GM06990 (cell line): ENCODE measurements around the gene HHEX.

Experiments
- DNase-seq: peaks from one replicate; pipeline ENCODE4 v3.0.0-alpha.2; 2011; ENCODE audit not compliant: insufficient read length; ENCODE audit errors: extremely low read depth
- H3K27me3 ChIP-seq: replicated peaks from 2 replicates; pipeline ENCODE4 v1.6.0; 2011; ENCODE audit warnings: low read length; ENCODE audit not compliant: control insufficient read depth, insufficient read depth
- H3K36me3 ChIP-seq: 2 replicates; pipeline ENCODE4 v1.5.1; 2011; ENCODE audit warnings: low read length; ENCODE audit not compliant: control insufficient read depth, insufficient read depth
- H3K4me3 ChIP-seq: replicated peaks from 2 replicates; pipeline ENCODE4 v1.5.1; 2011; ENCODE audit warnings: low read depth, mild to moderate bottlenecking, control low read depth, low read length
- CTCF ChIP-seq: IDR thresholded peaks from 2 replicates; pipeline ENCODE4 v1.5.1; 2011; ENCODE audit warnings: low read length, control low read depth, mild to moderate bottlenecking, inconsistent platforms; ENCODE audit not compliant: insufficient read depth, poor library complexity, severe bottlenecking

HHEX gene

GRCh38 chr10:92699518-92700381 is 10.0 kb downstream of the HHEX start:
- DNase-seq, result peak; percentile 56
- no peak for TF ChIP-seq CTCF
- Histone ChIP-seq H3K36me3 (no peaks in the 10 kb centered on the region), H3K4me3 (peak overlapping the region; percentile 38), H3K27me3 (peaks cover 2% of the 10 kb centered on the region)

GRCh38 chr10:92702301-92702916 is 12.7 kb downstream of the HHEX start:
- TF ChIP-seq CTCF, result no peak
- peaks cover 2% of the 10 kb centered on the region for H3K27me3 ChIP-seq
- DNase-seq, result no peak
- no peak overlapping the region; the same call in 1 of the 2 replicates for H3K4me3 ChIP-seq
- H3K36me3 ChIP-seq, result no peaks in the 10 kb centered on the region

- peaks cover 3% of the 10 kb centered on the region; the same call in 1 of the 2 replicates for H3K27me3 ChIP-seq
- H3K4me3 ChIP-seq, result no peak overlapping the region
- H3K36me3 ChIP-seq, result no peaks in the 10 kb centered on the region
- TF ChIP-seq CTCF, result no peak
- peak; percentile 61 for DNase-seq
These were observed 22.5 kb downstream of the HHEX start for GRCh38 chr10:92712016-92712889.

GRCh38 chr10:92714152-92714845 is 24.5 kb downstream of the HHEX start:
- H3K36me3 ChIP-seq, result no peaks in the 10 kb centered on the region
- peaks cover 3% of the 10 kb centered on the region; the same call in 1 of the 2 replicates for H3K27me3 ChIP-seq
- no peak overlapping the region for H3K4me3 ChIP-seq
- TF ChIP-seq CTCF, result no peak
- no peak for DNase-seq

- Histone ChIP-seq H3K4me3 (no peak overlapping the region), H3K27me3 (peaks cover 3% of the 10 kb centered on the region; the same call in 1 of the 2 replicates), H3K36me3 (no peaks in the 10 kb centered on the region)
- TF ChIP-seq CTCF, result no peak
- no peak for DNase-seq
These were observed 25.1 kb downstream of the HHEX start for GRCh38 chr10:92714872-92715271.
